NCI-H2227 (cell line): ENCODE data around the gene FUS.

ENCODE experiments used
- DNase-seq: peaks from one replicate; lab custom pipeline; 2025; ENCODE audit not compliant: unreplicated experiment; lab: John Stamatoyannopoulos, UW

The FUS gene

DNA sequence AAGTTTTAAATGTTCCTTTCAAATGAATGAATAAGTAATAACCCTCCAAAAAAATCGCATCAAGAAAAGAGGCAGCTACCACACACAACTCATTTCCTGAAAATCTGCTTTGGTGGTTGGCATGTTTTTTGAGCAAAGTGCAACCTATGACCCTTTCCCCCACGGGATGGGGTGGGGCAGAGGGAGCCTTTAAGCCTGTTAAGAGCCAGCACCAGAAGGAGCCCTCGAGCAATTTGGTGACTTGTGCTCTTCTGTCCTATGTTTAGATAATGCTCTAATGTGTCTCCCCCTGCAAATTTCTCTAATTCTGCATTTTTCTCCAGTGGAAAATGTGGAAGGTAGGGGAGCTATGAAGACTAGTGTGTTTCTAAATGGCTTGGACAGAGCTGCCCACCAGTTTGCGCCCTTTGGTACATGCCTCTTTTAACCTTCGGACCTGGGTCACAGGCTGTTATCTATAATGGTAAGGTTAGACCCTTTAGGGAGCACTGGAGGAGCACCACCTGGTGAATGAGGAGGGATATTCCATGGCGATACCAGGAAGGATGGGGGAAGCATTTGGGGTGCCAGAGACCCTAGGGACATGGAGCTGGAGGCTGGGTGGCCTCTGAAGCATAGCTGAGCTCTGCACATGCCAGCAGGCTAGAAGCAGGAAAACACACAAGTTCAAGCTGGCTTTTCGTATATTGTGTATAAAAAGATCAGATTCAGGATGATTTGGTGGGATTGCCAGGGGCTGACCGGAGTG, 21.1 kb downstream of the FUS start:
- no peak for DNase-seq

DNA sequence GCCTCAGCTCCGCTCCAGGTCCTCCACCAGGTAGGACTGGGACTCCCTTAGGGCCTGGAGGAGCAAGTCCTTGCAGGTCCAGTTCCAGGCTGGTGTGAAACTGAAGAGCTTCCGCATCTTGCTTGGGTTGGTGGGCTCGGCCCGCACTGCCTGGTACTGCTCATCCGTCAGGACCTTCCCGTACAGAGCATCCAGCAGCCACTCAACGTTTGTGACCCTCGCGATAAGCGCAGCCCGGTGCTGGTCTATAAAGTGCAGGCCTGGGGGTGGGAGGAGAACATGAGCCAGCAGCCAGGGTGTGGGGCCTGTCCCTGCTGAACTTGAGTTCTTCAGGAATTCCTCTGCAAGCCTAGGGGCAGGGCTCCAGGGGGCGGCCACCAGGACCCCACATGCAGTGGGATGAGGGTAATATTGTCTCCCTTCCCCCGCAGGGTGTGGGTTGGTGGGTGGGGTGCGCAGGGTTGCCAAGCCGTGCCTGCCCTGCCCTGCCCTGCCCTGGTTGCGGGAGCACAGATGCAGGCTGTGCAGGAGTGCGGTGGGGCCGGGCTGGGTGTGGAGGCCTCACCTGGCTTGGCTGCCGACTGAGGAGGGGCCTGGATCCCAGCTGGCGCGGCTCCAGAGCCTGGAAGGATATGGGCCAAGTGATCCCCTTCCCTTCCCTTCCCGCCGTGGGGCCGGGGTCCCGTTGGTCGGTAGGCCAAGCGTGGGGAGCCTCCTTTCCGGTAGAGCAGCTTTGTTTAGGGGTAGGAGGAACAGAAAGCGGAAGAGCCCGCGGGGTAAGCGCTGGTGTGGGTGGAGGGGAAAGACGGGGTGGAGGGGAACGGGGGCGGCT, 21.9 kb downstream of the FUS start:
- DNase-seq: peak; percentile 44

DNA sequence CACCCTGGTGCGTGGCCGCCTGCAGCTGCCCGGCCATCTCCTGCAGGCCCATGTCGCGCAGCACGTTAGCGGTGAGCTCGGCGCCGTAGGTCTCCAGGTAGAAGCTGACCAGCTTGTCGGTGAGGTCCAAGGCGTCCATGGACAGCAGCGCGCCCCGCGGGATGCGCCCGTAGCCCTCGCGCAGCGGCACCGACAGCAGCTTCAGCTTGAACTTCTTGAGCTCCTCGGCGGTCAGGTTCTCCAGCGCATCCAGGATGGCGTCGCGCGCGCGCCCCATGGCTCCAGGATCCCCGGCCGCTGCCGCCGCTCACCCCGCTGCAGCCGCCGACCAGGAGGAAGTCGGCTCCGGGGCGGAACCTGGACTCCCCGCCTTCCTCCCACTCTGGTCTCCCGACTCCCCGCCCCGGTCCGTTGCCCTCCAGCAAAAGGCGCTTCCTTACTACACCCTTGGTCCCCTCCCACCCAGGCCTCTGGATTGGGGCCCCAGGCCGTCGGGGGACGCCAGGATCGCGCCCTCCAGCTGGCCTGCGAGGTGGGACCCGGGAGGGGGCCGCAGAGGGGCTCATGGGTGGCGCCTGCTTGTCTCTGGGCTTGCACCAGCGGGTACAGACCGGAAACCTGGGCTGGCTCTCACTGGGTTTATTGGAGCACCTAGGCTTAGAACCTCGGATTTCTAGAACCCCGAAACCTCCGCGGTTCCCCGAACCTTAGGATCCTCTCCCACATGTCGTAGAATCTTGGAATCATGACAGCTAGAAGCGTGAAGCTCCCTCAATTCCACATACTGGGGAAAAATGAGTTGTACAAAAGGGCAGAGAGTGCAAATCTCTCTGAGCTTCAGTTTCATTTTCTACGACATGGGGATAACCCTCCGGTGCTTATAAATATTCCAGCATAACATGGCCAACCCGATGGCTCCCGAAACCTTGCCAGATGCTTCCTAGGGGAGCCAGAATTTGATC, 22.8 kb downstream of the FUS start, which contains the start of gene PYCARD:
Gene PYCARD (minus strand): TSS at position 347 of the 962 bp plus-strand sequence. CDS start 70 bp downstream, at position 277.
- DNase-seq: peak; percentile 44

DNA sequence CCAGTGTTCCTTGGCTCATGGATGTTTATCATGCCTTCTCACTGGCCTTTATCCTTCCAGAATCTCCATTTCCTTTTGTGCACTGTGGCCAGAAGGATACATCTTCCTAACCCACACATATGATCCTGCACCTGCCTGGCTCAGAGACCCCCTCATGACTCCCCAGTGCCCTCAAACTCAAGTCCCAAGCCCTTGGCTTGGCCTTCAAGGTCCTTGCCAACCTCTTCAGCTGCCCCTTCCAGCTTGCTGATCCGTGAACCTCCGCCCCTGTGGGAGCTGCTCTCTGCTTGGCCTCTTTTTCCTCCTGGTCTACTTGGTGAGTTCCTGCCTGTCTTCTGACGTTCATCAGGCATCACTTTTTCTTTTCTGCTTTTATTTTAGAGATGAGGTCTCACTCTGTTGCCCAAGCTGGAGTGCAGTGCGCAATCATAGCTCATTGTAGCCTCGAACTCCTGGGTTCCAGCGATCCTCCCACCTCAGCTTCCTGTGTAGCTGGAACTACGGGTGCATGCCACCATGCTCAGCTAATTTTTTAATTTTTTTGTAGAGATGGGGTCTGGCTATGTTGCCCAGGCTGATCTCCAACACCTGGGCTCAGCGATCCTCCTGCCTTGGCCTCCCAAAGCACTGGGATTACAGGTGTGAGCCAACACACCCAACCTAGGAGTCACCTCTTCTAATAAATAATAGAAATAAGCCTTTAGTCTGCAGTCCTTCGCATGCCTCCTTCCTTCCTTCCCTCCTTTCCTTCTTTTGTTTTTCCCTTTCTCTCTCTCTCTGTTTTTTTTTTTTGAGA, 25.1 kb downstream of the FUS start:
- no peak for DNase-seq

DNA sequence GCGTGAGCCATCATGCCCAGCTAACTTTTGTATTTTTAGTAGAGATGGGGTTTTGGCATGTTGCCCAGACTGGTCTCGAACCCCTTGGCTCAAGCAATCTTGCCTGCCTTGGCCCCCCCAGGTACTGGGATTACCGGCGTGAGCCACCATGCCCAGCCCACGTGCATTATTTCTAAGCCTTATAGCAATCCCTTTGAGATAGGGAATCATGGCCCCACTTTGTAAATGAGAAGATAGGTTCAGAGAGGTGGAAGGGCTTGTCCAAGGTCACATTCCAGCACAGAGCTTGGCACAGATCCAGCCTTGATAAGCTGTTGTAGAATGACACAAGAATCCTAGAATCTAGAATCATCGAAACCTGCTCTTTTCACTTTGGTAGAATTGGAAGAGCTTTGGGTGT, 26.8 kb downstream of the FUS start:
- no peak for DNase-seq

DNA sequence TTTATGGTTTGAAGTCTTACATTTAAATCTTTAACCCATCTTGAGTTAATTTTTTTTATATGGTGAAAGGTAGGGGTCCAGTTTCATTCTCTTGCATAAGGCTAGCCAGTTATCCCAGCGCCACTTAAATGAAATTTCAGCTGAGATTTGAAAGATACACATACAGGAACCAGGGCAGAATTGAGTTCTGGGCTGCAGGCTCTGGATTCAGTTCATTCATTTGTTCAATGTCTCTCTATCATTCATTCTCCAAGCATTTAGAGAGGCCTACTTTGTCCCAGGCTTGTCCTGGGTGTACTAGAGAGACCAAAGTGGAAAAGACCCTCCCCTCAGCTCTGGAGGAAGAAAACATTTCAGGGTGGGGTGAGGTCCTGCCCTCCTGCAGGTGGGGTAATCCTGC, 33.4 kb downstream of the FUS start:
- no peak for DNase-seq

DNA sequence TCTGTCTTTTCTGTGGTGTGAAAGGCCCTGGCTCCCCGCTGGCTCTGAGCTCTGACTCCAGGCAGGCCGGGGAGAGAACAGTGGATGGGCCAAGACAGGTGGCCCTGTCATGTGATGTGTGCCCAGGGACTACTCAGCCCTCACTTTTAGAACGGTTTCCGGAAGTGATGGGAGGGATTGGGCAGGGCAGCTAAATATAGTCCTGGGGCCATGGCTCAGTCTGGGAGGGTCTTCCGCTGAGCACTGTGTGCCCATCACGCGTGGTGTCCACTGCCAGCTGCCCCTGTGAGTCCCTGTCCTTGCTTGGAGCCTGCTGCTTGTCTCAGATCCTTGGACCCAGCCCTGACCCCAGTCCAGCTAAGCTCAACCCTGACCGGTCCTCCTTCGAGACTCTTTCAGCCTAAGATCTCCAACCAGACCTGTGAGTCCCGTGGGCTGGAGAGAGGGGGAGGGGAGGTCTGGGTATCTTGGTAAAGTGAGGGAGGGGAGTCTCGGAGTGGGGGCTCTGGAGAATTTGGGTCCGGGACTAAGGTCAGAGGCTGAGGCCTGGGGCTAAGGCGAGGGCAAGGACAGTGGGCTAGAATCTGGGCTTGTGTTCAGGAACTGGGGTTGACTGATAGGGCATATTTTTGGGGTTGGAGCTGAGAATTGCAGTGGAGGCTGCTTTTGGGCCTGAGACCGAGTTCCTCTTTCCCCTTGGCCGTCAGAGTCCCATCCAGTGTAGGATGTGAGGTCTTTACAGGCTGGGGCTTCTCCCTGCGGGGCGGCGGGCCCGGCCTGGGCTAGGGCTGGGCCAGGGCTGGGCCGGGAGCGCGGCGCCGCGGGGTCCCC, 34.2 kb downstream of the FUS start, which contains the start of gene TRIM72:
Gene TRIM72 (plus strand): TSS at position 243 of the 831 bp plus-strand sequence. CDS start 620 bp downstream, outside the sequence.
- no peak for DNase-seq

DNA sequence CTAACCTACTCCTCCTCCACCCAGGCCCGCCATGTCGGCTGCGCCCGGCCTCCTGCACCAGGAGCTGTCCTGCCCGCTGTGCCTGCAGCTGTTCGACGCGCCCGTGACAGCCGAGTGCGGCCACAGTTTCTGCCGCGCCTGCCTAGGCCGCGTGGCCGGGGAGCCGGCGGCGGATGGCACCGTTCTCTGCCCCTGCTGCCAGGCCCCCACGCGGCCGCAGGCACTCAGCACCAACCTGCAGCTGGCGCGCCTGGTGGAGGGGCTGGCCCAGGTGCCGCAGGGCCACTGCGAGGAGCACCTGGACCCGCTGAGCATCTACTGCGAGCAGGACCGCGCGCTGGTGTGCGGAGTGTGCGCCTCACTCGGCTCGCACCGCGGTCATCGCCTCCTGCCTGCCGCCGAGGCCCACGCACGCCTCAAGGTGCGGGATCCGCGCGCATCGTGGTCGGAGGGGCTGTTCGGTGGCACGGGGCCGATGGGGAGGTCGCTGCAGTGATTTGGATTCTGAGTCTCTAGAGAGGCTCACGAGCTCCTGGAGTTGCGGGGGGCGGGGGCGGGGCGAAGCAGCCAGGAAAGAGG, 34.9 kb downstream of the FUS start:
- no peak for DNase-seq

DNA sequence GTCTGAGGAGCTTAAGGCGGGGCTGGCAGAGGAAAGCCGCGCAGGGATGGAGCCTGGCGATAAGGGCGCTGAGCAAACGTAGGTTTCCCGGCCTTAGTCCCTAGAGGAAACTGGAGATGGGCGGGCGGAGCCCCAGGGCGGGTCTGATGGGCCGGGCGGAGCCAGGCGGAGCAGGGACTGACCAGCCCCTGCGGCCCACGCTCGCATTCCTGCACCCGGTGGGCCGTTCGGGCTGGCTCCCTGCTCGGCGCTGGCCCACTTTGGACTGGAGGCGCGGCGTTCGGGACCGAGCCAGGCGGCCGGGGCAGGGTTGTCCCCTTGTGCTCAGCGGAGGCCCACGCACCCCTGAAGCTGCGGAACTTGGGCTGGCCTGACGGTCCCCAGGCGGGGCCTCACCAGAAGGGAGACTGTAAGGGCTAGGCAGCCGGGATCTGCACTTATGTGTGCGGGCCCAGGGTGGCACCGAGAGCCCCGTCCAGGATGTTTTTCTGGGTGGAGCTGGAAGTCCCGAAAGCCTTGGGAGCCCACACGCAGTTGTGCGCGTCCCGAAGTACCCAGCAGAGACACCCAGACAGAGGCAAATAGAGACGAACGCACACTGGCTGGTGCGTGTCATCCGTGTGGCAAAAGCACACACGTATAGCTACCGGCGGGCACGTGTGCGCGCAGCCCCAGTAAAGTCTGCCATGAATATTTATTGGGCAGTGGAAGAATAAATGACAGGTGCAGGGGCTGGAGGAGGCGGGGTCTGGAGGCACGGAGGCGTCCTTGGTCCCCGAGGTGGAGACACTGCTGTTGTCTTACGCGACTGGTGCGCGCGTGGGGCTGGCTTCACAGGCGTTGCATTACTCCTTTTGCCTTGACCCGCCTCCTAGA, 35.6 kb downstream of the FUS start:
- DNase-seq: peak; percentile 48

DNA sequence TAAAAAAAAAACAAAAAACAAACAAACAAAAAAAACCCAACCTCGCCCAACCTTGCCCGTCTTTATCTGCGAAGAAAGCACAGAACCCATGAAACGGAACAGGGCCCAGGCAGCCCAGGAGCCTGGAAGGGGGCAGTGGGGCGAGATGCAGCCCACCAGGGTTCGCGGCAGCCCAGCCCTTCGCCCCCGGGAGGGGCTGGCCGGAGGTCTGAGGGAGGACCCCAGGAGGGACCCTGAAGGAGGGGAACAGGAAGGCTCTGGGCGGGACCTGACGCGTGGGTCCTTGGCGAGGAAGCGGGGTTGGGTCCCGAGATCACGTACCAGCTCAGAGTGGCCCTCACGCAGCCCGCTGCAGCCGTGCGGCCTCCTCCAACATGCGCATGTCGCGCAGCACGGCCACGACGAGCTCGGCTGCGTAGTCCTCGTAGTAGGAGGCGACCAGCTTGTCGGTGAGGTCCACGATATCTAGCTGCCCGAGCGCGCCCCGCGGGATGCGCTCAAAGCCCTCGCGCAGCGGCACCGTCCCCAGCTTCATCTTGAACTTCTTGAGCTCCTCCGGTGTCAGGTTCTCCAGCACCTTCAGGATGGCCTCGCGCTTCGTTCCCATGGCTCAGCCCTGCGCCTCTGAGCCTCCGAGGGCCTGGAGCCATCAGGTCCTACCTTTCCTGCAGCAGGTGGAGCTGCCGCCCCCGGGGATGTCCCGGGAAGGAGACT, 36.6 kb downstream of the FUS start, which contains the start of gene PYDC1:
Gene PYDC1 (minus strand): TSS at position 714 of the 714 bp plus-strand sequence. CDS start 107 bp downstream, at position 607.
- DNase-seq: no peak

DNA sequence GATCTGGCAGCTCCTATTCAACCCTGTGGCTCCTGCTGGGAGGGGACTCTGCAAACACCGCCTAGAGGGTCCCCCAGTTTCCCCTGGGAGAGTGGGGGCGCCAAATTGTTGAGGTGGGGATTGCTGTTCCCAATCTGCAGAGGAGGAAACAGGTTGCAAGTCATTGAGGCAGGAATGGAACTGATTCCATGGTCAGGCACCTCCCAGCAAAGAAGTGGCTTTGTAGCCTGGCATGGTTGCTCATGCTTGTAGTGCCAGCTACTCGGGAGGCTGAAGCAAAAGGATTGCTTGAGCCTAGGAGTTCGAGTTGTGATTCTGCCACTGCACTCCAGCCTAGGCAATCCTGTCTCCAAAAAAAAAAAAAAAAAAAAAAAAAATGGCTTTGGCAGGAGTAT, 37.2 kb downstream of the FUS start:
- DNase-seq: no peak

DNA sequence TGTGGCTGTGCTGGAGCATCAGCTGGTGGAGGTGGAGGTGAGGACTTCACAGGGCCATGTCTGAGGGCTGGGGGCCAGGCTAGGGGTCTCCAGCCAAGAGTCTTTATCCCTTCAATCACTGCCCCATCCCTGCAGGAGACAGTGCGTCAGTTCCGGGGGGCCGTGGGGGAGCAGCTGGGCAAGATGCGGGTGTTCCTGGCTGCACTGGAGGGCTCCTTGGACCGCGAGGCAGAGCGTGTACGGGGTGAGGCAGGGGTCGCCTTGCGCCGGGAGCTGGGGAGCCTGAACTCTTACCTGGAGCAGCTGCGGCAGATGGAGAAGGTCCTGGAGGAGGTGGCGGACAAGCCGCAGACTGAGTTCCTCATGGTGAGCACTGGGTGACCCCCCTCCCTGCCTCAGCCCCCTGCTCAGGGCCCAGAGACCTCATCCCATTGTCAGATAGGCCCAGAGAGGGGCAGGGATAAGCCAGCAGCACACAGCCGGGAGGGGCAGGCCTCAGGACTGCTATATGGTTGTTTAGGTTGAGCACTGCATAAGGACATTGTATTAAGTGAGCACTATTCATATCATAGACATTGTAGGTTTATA, 39.3 kb downstream of the FUS start:
- DNase-seq: no peak

DNA sequence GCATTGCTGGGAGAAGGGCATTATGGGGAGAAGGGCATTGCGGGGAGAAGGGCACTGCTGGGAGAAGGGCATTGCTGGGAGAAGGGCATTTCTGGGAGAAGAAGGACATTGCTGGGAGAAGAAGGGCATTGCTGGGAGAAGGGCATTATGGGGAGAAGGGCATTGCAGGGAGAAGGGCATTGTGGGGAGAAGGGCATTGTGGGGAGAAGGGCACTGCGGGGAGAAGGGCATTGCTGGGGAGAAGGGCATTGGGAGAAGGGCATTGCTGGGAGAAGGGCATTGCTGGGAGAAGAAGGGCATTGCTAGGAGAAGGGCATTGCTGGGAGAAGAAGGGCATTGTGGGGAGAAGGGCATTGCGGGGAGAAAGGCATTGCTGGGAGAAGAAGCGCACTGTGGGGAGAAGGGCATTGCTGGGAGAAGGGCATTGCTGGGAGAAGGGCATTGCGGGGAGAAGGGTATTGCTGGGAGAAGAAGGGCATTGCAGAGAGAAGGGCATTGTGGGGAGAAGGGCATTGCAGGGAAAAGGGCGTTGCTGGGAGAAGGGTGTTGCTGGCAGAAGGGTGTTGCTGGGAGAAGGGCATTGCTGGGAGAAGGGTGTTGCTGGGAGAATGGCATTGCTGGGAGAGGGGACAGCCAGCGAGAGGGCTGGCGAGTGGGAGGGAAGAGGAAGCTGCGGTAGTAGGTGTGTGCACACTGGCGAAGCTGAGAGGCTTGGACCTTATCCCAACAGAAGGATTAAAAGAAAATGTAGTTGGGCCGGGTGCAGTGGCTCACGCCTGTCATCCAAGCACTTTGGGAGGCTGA, 41.6 kb downstream of the FUS start:
- no peak for DNase-seq

DNA sequence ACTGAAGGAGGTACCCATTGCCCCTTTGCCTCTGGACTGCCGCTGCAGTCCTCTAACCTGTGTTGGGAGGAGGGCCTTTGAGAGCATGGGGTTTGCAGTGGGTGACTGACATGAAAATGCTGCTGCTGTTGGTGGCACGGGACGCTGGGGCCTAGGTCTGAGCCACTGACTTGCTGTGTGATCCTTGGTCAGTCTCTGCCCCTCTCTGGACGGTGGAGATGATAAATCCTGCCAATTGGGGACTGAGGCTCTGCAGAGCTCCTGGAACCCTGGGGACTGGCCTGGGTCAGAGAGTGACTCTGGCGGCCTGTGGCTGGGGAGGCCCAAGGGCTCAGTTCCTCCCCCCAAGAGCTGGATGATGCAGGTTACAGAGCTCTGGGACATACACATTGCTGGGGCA, 43.1 kb downstream of the FUS start:
- no peak for DNase-seq

DNA sequence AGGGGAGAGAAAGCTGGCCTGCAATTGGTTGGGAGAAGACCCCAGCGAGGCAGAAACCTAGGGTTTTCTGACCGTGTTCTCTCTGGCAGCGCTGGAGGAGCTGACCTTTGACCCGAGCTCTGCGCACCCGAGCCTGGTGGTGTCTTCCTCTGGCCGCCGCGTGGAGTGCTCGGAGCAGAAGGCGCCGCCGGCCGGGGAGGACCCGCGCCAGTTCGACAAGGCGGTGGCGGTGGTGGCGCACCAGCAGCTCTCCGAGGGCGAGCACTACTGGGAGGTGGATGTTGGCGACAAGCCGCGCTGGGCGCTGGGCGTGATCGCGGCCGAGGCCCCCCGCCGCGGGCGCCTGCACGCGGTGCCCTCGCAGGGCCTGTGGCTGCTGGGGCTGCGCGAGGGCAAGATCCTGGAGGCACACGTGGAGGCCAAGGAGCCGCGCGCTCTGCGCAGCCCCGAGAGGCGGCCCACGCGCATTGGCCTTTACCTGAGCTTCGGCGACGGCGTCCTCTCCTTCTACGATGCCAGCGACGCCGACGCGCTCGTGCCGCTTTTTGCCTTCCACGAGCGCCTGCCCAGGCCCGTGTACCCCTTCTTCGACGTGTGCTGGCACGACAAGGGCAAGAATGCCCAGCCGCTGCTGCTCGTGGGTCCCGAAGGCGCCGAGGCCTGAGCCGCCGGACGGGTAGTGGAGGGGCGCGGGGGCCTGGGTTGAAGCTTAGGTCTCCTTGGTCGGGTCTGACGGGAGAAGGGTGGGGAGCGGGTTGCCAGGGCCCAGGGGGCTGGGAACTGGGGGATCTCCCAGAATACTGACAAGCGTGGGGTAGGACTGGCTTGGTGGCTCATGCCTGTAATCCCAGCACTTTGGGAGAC, 44.4 kb downstream of the FUS start:
- no peak for DNase-seq
